K562 (cell line): Measurements from ENCODE around the gene PTPN7. TPM values are rescaled to one million over a fixed set of nuclear protein-coding genes. Genes with fewer than 3 reads are reported as not detected.

ENCODE experiments used
- ARHGAP35 ChIP-seq: fragments of 450-650 bp; IDR thresholded peaks from 2 replicates; pipeline ENCODE4 v1.6.1; 2018; ENCODE audit not compliant: partially characterized antibody
- CBX3 ChIP-seq, 2 experiments: IDR thresholded peaks; 1 replicate in 1 of 2; 2 replicates in 1 of 2; pipeline ENCODE4 v1.6.1; 2012; ENCODE audit warnings: inconsistent platforms in 2 of 2, low read length in 2 of 2, borderline replicate concordance in 1 of 2, control low read depth in 1 of 2
- CCAR2 ChIP-seq: fragments of 200-400 bp; formaldehyde crosslinking; IDR thresholded peaks from 2 replicates; pipeline ENCODE4 v1.6.1; 2017; ENCODE audit warnings: mild to moderate bottlenecking, low read depth, low read length
- CHD2 ChIP-seq: IDR thresholded peaks from 2 replicates; pipeline ENCODE4 v1.6.1; 2011; ENCODE audit warnings: low read depth, low read length
- COPS2 ChIP-seq: fragments of 450-650 bp; conservative IDR thresholded peaks from 2 replicates; pipeline ENCODE4 v1.6.1; 2016; ENCODE audit warnings: mild to moderate bottlenecking, moderate library complexity
- CXXC5 ChIP-seq: fragments of 250-450 bp; sonication (Bioruptor Pico); IDR thresholded peaks from 2 replicates; pipeline ENCODE4 v1.8.0; 2022; ENCODE audit warnings: inconsistent platforms, mild to moderate bottlenecking, moderate library complexity
- ERF ChIP-seq: fragments of 450-650 bp; formaldehyde crosslinking; IDR thresholded peaks from 2 replicates; pipeline ENCODE4 v1.4.0; 2020; ENCODE audit warnings: mild to moderate bottlenecking, mixed read lengths
- GABPB2 ChIP-seq: fragments of 250-450 bp; sonication (Bioruptor Pico); conservative IDR thresholded peaks from 2 replicates; pipeline ENCODE4 v1.5.1; 2021; ENCODE audit warnings: mild to moderate bottlenecking
- GTF2E2 ChIP-seq: fragments of 200-800 bp; sonication (Bioruptor generic); IDR thresholded peaks from 2 replicates; pipeline ENCODE4 v1.6.1; 2016; ENCODE audit warnings: missing genetic modification characterization, missing compliant biosample characterization
- JUN ChIP-seq, 2 experiments: sonication (generic) in 1 of 2; formaldehyde crosslinking in 1 of 2; IDR thresholded peaks; 2 replicates each; pipeline versions ENCODE4 v1.6.1 to v1.8.0; 2012 to 2022; ENCODE audit warnings: borderline replicate concordance in 2 of 2, mild to moderate bottlenecking in 2 of 2, improper control_type of control experiment in 1 of 2, low read depth in 1 of 2, low read length in 1 of 2, missing genetic modification reagents in 1 of 2
- KDM5B ChIP-seq: fragments of 200-600 bp; sonication (generic); IDR thresholded peaks from 2 replicates; pipeline ENCODE4 v1.6.1; 2012; ENCODE audit warnings: low read depth, mild to moderate bottlenecking, moderate library complexity, low read length, control low read depth, inconsistent platforms; ENCODE audit not compliant: insufficient replicate concordance
- KLF6 ChIP-seq: fragments of 250-450 bp; sonication (Bioruptor Pico); IDR thresholded peaks from 2 replicates; pipeline ENCODE4 v1.4.0; 2020; ENCODE audit warnings: mild to moderate bottlenecking, moderate library complexity, borderline replicate concordance
- L3MBTL2 ChIP-seq: fragments of 450-650 bp; IDR thresholded peaks from 2 replicates; pipeline ENCODE4 v1.6.1; 2016; ENCODE audit warnings: mild to moderate bottlenecking, moderate library complexity
- LEF1 ChIP-seq: fragments of 450-650 bp; IDR thresholded peaks from 2 replicates; pipeline ENCODE4 v1.6.1; 2016; ENCODE audit warnings: mild to moderate bottlenecking
- MBD2 ChIP-seq: sonication (generic); IDR thresholded peaks from 2 replicates; pipeline ENCODE4 v1.6.1; 2016; ENCODE audit warnings: low read depth, borderline replicate concordance
- POLR2AphosphoS2 ChIP-seq: IDR thresholded peaks from 2 replicates; pipeline ENCODE4 v1.6.1; 2012; ENCODE audit warnings: low read length, improper control_type of control experiment
- TCF3 ChIP-seq: sonication (generic); formaldehyde crosslinking; IDR thresholded peaks from 2 replicates; pipeline ENCODE4 v1.4.0; 2020; ENCODE audit warnings: mild to moderate bottlenecking, missing genetic modification reagents
- ZNF740 ChIP-seq, 3 experiments: fragments of 200-800 bp in 1 of 3; sonication (Bioruptor generic) in 1 of 3; sonication (generic) in 1 of 3; formaldehyde crosslinking in 1 of 3; IDR thresholded peaks; 2 replicates each; pipeline versions ENCODE4 v1.6.1 to v1.8.0; 2016 to 2022; ENCODE audit warnings: mild to moderate bottlenecking in 2 of 3, missing compliant biosample characterization in 2 of 3, missing genetic modification characterization in 2 of 3, missing genetic modification reagents in 1 of 3
- ZNF79 ChIP-seq: fragments of 250-450 bp; sonication (Bioruptor Pico); IDR thresholded peaks from 2 replicates; pipeline ENCODE4 v1.4.0; 2020; ENCODE audit warnings: low read depth, mild to moderate bottlenecking, moderate library complexity
- polyA plus RNA-seq, 8 experiments: library from polyadenylated mRNA; depleted of rRNA in 4 of 8; stranded (reverse) in 5 of 8; unstranded in 3 of 8; fragments of >200 nt; fragmentation: Nextera tagmentation in 2 of 8; fragmentation: Illumina TruSeq in 1 of 8; extraction: Ambion mirVana in 2 of 8; extraction: Trizol in 1 of 8; gene quantifications; 2 replicates each; pipeline versions ENCODE4 v1.2.1 to v1.2.3, GENCODE V29; 2011 to 2014; ENCODE audit warnings: inconsistent platforms in 1 of 8, missing spikeins in 1 of 8
- total RNA-seq, 7 experiments: library from RNA; depleted of rRNA in 6 of 7; stranded (reverse); fragments of >200 nt in 6 of 7; fragmentation: Illumina TruSeq in 2 of 7; extraction: Trizol in 2 of 7; gene quantifications; 2 replicates each; pipeline versions ENCODE4 v1.2.1 to v1.2.3, GENCODE V29; 2011 to 2021; ENCODE audit warnings: low replicate concordance in 1 of 7
- TF ChIP-seq, protein P1 (sequence below), 2 experiments: fragments of 150-350 bp in 1 of 2; IDR thresholded peaks; 2 replicates each; pipeline ENCODE4 v1.6.1; 2012 to 2016; ENCODE audit warnings: low read depth in 2 of 2, low read length in 2 of 2, mild to moderate bottlenecking in 1 of 2, moderate library complexity in 1 of 2
- TF ChIP-seq, protein P2 (sequence below), 2 experiments: fragments of 450-650 bp in 1 of 2; sonication (generic) in 1 of 2; formaldehyde crosslinking in 1 of 2; IDR thresholded peaks in 1 of 2; conservative IDR thresholded peaks in 1 of 2; 2 replicates each; pipeline versions ENCODE4 v1.6.1 to v1.8.1; 2016 to 2023; ENCODE audit warnings: mild to moderate bottlenecking in 2 of 2, moderate library complexity in 2 of 2, inconsistent platforms in 1 of 2, missing genetic modification reagents in 1 of 2

Gene PTPN7
- total and polyA plus RNA-seq, 9 of the 15 experiments (the other 6 are each of a cell fraction or from before 2014, with no cell fraction given) = 18.7 to 144 (median 120) TPM

GRCh38 chr1:202105571-202106339, 54.6 kb downstream of the PTPN7 start (continued):
- 0 out of 2 replicates have a peak, but pooled peaks have one; percentile 30 for TF ChIP-seq MBD2
- TF ChIP-seq KLF6 (CRISPR knock-in tag) = no peak
- TF ChIP-seq JUN (IDR thresholded peaks at IDR 0.05; ENCODE audit: borderline replicate concordance, low read depth, low read length) = peak; percentile 43; the same call in 1 of the 2 replicates
- TF ChIP-seq JUN (CRISPR knock-in tag; IDR thresholded peaks at IDR 0.05; ENCODE audit: borderline replicate concordance) = no peak
- peak; percentile 35; the same call in 1 of the 2 replicates for TF ChIP-seq L3MBTL2
- no peak for TF ChIP-seq POLR2AphosphoS2
- TF ChIP-seq CBX3 (IDR thresholded peaks at IDR 0.05; ENCODE audit: borderline replicate concordance in 1 of 2, low read length in 2 of 2) = no peak
- TF ChIP-seq GABPB2 = no peak
- no peak for TF ChIP-seq ZNF79 (CRISPR knock-in tag)
- TF ChIP-seq COPS2 = no peak
- TF ChIP-seq CHD2 = no peak
- TF ChIP-seq KDM5B = no peak
- TF ChIP-seq LEF1 = peak; percentile 78; the same call in 1 of the 2 replicates
- TF ChIP-seq ZNF740 (CRISPR knock-in tag; IDR thresholded peaks at IDR 0.05) = no peak; the same call in 1 of the 2 replicates
- 0 out of 4 replicates have a peak, but pooled peaks of 1 of the 2 experiments have one; percentile 69 for TF ChIP-seq ZNF740 (tag; IDR thresholded peaks at IDR 0.05)
- TF ChIP-seq ERF (CRISPR knock-in tag) = no peak
- TF ChIP-seq, protein P1, sequence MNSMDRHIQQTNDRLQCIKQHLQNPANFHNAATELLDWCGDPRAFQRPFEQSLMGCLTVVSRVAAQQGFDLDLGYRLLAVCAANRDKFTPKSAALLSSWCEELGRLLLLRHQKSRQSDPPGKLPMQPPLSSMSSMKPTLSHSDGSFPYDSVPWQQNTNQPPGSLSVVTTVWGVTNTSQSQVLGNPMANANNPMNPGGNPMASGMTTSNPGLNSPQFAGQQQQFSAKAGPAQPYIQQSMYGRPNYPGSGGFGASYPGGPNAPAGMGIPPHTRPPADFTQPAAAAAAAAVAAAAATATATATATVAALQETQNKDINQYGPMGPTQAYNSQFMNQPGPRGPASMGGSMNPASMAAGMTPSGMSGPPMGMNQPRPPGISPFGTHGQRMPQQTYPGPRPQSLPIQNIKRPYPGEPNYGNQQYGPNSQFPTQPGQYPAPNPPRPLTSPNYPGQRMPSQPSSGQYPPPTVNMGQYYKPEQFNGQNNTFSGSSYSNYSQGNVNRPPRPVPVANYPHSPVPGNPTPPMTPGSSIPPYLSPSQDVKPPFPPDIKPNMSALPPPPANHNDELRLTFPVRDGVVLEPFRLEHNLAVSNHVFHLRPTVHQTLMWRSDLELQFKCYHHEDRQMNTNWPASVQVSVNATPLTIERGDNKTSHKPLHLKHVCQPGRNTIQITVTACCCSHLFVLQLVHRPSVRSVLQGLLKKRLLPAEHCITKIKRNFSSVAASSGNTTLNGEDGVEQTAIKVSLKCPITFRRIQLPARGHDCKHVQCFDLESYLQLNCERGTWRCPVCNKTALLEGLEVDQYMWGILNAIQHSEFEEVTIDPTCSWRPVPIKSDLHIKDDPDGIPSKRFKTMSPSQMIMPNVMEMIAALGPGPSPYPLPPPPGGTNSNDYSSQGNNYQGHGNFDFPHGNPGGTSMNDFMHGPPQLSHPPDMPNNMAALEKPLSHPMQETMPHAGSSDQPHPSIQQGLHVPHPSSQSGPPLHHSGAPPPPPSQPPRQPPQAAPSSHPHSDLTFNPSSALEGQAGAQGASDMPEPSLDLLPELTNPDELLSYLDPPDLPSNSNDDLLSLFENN (IDR thresholded peaks at IDR 0.05; ENCODE audit: low read depth in 2 of 2, low read length in 2 of 2) = no peak
- peak; percentile 27; the same call in 1 of the 2 replicates for TF ChIP-seq CXXC5 (CRISPR knock-in tag)
- TF ChIP-seq ARHGAP35 = no peak
- TF ChIP-seq, protein P2, sequence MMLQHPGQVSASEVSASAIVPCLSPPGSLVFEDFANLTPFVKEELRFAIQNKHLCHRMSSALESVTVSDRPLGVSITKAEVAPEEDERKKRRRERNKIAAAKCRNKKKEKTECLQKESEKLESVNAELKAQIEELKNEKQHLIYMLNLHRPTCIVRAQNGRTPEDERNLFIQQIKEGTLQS (IDR thresholded peaks at IDR 0.05) = peak; percentile 66
- TF ChIP-seq, protein P2 (CRISPR knock-in tag; conservative IDR thresholded peaks at IDR 0.05) = no peak
- TF ChIP-seq TCF3 (CRISPR knock-in tag) = no peak; the same call in 1 of the 2 replicates
- TF ChIP-seq GTF2E2 (tag) = no peak
- TF ChIP-seq CCAR2 = no peak
